Fibroblast of pulmonary artery (primary cell): ENCODE results near the gene MCCC1.
"Not testable (repeated sequence)": the region's sequence is repeated elsewhere in the genome, so short reads cannot be mapped to it uniquely, and the experiment has no call there.

ENCODE experiments used
- DNase-seq: peaks from one replicate; pipeline ENCODE4 v3.0.0-alpha.2; 2010; ENCODE audit warnings: low read depth
- H3K4me3 ChIP-seq: replicated peaks from 2 replicates; pipeline ENCODE4 v1.5.1; 2011; ENCODE audit warnings: low read depth, mild to moderate bottlenecking, control low read depth, low read length, moderate library complexity
- TF ChIP-seq, protein P1 (sequence below): IDR thresholded peaks from 2 replicates; pipeline ENCODE4 v1.5.1; 2011; ENCODE audit warnings: mild to moderate bottlenecking, control low read depth, low read length, inconsistent platforms; ENCODE audit errors: missing control alignments

MCCC1 gene

DNA sequence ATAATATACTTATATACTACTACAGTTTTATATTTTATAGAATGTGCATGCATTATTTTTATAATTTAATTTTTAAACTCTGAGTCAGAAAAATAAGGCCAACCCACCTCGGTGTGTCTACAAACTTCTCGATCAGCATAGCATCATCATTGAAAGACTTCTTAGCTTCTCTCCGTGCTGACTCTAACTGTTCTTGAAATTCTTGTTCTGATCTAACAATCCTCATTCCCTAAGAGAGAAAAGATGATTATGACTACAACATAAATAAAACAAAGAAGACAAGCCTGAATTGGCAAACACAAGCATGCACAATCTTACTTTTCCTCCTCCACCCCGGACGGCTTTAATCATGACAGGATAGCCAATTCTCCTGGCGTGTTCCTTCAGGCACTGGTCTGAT is 28.4 kb downstream of the MCCC1 start:
- no peak for DNase-seq
- TF ChIP-seq, protein P1, sequence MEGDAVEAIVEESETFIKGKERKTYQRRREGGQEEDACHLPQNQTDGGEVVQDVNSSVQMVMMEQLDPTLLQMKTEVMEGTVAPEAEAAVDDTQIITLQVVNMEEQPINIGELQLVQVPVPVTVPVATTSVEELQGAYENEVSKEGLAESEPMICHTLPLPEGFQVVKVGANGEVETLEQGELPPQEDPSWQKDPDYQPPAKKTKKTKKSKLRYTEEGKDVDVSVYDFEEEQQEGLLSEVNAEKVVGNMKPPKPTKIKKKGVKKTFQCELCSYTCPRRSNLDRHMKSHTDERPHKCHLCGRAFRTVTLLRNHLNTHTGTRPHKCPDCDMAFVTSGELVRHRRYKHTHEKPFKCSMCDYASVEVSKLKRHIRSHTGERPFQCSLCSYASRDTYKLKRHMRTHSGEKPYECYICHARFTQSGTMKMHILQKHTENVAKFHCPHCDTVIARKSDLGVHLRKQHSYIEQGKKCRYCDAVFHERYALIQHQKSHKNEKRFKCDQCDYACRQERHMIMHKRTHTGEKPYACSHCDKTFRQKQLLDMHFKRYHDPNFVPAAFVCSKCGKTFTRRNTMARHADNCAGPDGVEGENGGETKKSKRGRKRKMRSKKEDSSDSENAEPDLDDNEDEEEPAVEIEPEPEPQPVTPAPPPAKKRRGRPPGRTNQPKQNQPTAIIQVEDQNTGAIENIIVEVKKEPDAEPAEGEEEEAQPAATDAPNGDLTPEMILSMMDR, result no peak
- H3K4me3 ChIP-seq, result no peak overlapping the region

DNA sequence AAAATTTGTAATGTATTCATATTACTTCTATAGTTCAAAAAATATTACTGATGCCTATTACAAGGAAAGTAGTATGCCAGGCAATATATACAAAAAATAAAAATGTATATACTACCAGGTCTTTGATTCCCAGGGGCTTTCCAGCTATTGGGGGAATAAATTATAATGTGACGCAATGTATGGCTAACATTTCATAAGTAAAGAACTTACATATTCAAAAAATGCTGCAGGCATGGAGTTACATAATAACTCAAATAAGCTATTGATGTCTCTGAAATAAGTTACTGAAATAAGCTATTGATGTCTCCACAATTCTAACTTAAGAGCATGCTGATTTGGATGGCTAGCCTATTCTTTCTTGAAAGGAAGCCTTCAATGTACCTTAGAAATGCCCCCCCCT is 30.2 kb downstream of the MCCC1 start:
- no peak for DNase-seq
- TF ChIP-seq, protein P1, result no peak
- H3K4me3 ChIP-seq, result no peak overlapping the region

DNA sequence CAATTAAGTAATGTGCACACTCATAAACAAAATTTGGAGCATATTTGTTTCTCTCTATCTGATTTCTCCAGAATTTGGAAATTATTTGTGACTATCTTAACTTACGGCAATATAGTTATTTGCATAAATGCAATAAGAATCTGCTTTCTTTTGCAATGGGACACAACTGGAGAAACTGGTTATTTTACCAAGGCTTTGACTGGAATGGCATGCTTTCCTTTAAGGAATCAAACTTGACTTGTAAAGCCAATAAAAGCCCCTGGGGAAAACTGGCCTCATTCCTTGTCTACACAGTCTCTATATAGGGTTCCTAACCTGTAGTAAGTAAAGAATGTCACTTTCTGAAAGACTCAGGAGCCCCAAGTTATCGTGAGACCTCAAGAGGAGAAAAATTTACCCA is 32.4 kb downstream of the MCCC1 start:
- not testable (repeated sequence) for DNase-seq, H3K4me3 ChIP-seq

DNA sequence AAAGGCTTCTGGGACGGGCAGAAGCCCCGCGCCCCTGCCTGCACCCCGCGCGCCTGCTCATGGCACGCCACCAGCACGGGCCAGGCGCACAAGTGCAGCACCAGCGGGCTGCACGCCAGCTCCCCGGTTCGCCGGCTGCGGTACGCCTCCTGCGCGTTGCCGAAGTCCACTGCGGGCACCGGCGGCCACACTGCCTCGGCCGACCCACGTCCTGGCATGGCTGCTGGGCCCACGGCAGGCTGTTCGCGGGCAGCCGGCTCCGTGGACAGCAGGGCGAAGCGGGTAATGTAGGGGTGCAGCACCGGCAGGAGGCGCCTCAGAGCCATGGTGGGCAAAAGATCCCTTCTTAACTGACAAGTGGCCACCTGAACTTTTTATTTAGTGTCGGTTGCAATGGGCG is 34.8 kb downstream of the MCCC1 start:
- TF ChIP-seq, protein P1, result no peak
- no peak overlapping the region for H3K4me3 ChIP-seq
- DNase-seq, result no peak

DNA sequence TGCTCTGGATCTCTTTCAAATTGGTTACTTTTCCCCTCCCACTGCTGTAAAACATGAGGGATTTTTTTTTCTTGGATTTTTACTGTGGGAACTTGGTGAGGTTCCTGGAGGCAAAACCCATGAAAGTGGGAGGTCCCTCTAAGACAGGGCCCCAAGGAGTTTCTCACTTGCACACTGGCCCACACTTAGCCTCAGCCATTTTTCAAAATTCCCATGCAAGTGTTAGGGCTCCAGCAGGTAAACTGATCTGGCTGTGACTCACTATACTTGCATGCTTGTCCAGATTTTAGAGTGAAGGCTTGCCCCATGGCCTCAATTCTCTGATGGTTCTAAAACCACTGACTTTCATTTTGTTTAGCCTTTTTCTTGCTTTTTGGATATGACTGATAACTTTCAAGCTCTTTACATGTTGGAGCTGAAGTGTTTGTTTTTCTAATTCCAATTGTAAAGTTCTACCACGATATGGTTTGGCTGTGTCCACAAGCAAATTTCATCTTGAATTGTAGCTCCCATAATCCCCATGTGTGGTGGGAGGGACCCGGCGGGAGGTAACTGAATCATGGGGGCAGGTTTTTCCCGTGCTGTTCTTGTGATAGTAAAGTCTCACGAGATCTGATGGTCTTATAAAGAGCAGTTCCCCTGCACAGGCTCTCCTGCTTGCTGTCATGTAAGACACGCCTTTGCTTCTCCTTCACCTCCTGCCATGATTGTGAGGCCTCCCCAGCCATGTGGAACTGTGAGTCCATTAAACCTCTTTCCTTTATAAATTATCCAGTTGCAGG is 37.7 kb downstream of the MCCC1 start:
- DNase-seq, result no peak
- TF ChIP-seq, protein P1, result no peak
- no peak overlapping the region for H3K4me3 ChIP-seq

DNA sequence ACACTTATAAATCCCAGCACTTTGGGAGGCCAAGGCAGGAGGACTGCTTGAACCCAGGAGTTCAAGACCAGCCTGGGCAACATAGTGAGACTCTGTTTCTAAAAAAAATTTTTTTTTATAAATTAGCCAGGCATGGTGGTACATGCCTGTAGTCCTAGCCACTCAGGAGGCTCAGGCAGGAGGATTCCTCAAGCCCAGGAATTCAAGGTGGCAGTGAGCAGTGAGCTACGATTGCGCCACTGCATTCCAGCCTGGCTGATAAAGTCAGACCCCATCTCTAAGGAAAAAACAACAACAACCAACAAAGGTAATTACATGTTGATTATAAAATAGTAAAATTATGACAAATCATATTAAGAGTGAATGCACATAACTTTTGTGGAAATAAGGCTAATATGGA is 40.9 kb downstream of the MCCC1 start:
- TF ChIP-seq, protein P1, result no peak
- no peak for DNase-seq
- H3K4me3 ChIP-seq, result no peak overlapping the region

DNA sequence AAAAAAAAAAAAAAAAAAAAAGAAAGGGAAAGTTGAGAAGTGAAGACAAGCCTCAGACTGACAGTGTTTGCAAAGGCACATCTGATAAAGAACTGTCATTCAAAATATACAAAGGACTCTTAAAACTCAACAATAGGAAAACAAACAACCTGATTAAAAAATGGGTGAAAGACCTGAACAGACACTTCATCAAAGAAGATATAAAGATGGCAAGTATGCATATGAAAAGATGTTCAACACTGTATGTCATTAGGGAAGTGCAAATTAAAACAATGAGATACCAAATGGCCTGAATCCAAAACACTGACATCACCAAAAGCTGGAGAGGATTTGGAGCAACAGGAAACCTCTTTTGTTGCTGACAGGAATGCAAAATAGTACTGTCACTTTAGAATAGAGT is 48.6 kb downstream of the MCCC1 start:
- TF ChIP-seq, protein P1, result no peak
- no peak overlapping the region for H3K4me3 ChIP-seq
- no peak for DNase-seq
